Fibroblast of peridontal ligament (primary cell): ENCODE results near the gene TMEM131.

Source experiments
- DNase-seq: peaks from one replicate; pipeline ENCODE4 v3.0.0-alpha.2; 2010; ENCODE audit errors: extremely low read depth

TMEM131 gene

DNA sequence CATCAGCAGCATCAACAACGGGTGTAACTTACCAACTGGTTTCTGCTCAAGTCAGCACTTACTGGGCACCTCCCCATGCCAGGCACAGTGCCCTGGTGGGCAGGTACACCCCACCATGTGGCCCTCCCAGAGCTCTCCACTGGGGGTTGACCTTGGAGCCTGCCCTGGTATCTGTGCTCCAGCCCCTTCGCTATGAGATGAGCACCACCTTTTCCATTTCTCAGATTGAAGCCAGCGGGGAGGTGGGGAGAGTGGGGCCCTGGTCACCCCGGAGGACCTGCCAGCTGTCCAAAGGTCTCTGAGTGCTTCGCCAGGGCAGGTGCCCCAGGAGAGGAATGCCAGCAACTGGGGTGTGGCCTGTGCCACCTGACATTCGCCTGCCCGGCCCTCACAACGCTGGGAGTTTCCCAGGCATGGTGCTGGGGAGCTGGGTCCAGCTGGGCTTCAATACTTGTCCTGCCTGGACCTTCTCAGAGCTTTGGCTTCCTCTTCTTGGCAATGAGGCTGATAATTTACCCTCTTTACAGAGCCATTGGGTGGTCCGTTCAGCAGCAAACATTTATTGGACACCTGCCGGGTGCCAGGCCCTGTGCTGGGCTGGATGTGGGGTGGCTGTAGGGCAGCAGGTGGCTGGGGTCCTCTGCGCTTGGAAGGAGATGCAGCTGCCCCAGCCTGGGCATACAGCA is 288.2 kb downstream of the TMEM131 start:
- DNase-seq: no peak

- DNase-seq: no peak
Measured at GRCh38 chr2:97706708-97707345, 288.9 kb downstream of the TMEM131 start.
